OCI-M2 (cell line): ENCODE data around the gene ERICH6B.

Source experiments
- DNase-seq: peaks from one replicate; lab custom pipeline; 2025; ENCODE audit not compliant: unreplicated experiment; lab: John Stamatoyannopoulos, UW

Gene ERICH6B

GRCh38 chr13:45508776-45509175 is 106.8 kb downstream of the ERICH6B start:
- no peak for DNase-seq

GRCh38 chr13:45506811-45507210 is 108.7 kb downstream of the ERICH6B start:
- no peak for DNase-seq

GRCh38 chr13:45503658-45504057 is 111.9 kb downstream of the ERICH6B start:
- DNase-seq, result no peak

- DNase-seq, result no peak
Observed at GRCh38 chr13:45501175-45501526, 114.4 kb downstream of the ERICH6B start.

GRCh38 chr13:45500492-45501174 is 114.9 kb downstream of the ERICH6B start:
- no peak for DNase-seq

GRCh38 chr13:45496942-45497341 is 118.6 kb downstream of the ERICH6B start:
- DNase-seq, result no peak

- DNase-seq, result no peak
Observed at GRCh38 chr13:45492538-45492937, 123.0 kb downstream of the ERICH6B start.
